ENCODE data around the gene SH3YL1.
"Not testable (repeated sequence)": the region's sequence is repeated elsewhere in the genome, so short reads cannot be mapped to it uniquely, and the experiment has no call there.

Gene SH3YL1

GRCh38 chr2:176917-177316 is 86.9 kb downstream of the SH3YL1 start:
- no peak for DNase-seq

GRCh38 chr2:175880-176820 is 87.7 kb downstream of the SH3YL1 start:
- no peak for DNase-seq

- no peak for DNase-seq
Observed at GRCh38 chr2:175161-175786, 88.6 kb downstream of the SH3YL1 start.

- not testable (repeated sequence) for DNase-seq
Observed at GRCh38 chr2:172120-172519, 91.7 kb downstream of the SH3YL1 start.

- DNase-seq: no peak
Observed at GRCh38 chr2:169741-170140, 94.1 kb downstream of the SH3YL1 start.
